Uterus (tissue), 4 donors: Measurements from ENCODE around the gene MRPL42. TPM values are rescaled to one million over a fixed set of nuclear protein-coding genes. Genes with fewer than 3 reads are reported as not detected.
"Not testable (repeated sequence)": the region's sequence is repeated elsewhere in the genome, so short reads cannot be mapped to it uniquely, and the experiment has no call there.

ENCODE experiments used
- DNase-seq, 2 donors: peaks; one replicate each; pipeline ENCODE4 v3.0.0-alpha.2; 2019 to 2020
- H3K27ac ChIP-seq, 2 donors: fragments of 200-600 bp; sonication (generic); 1 replicate in 1 of 2; 2 replicates in 1 of 2; pipeline ENCODE4 v1.5.1; 2016 to 2018
- H3K27me3 ChIP-seq, 2 donors: fragments of 200-600 bp; sonication (generic); one replicate each; pipeline ENCODE4 v1.5.1; 2018 to 2019; ENCODE audit warnings: control low read depth in 1 of 2
- H3K36me3 ChIP-seq, 2 donors: fragments of 200-600 bp; sonication (generic); one replicate each; pipeline ENCODE4 v1.5.1; 2019; ENCODE audit warnings: control low read depth in 1 of 2
- H3K4me1 ChIP-seq, 2 donors: fragments of 200-600 bp; sonication (generic); one replicate each; pipeline ENCODE4 v1.5.1; 2018 to 2019; ENCODE audit warnings: control low read depth in 1 of 2
- H3K4me3 ChIP-seq, 2 donors: fragments of 200-600 bp; sonication (generic); 1 replicate in 1 of 2; 2 replicates in 1 of 2; pipeline ENCODE4 v1.5.1; 2018 to 2019; ENCODE audit warnings: mild to moderate bottlenecking in 1 of 2
- H3K9me3 ChIP-seq, 2 donors: fragments of 200-600 bp; sonication (generic); one replicate each; pipeline ENCODE4 v1.5.1; 2019; ENCODE audit warnings: control low read depth in 1 of 2
- POLR2A ChIP-seq, 2 donors: fragments of 450-650 bp; IDR thresholded peaks; one replicate each; pipeline ENCODE4 v1.6.1; 2016; ENCODE audit warnings: antibody characterized with exemption in 2 of 2, mild to moderate bottlenecking in 1 of 2, moderate library complexity in 1 of 2
- intact Hi-C: fragments of 100-400 bp; cut with DNase I; formaldehyde crosslinking; loops from one replicate; pipeline ENCODE4 v1.15.1; 2023; ENCODE audit warnings: low total_unique reads
- total RNA-seq, 4 donors: library from RNA; depleted of rRNA in 3 of 4; stranded (reverse); fragments of >200 nt in 3 of 4; gene quantifications; one replicate each; pipeline versions ENCODE4 v1.1.0 to v1.2.4, GENCODE V29; 2014 to 2023
- TF ChIP-seq, protein P1 (sequence below), 4 experiments: fragments of 200-600 bp in 2 of 4; fragments of 450-650 bp in 2 of 4; sonication (generic) in 2 of 4; IDR thresholded peaks; one replicate each; pipeline ENCODE4 v1.5.1; 2016 to 2019; ENCODE audit warnings: antibody characterized with exemption in 4 of 4, mild to moderate bottlenecking in 2 of 4, moderate library complexity in 1 of 4
- donor health status: DM: yes; HTN: yes; CAD: no.

MRPL42 gene
- total RNA-seq, 4 donors from 2014 or later = 59.4 to 130 (median 69.8) TPM

- no peaks in the 10 kb centered on the region for H3K27me3 ChIP-seq
- TF ChIP-seq POLR2A (IDR thresholded peaks at IDR 0.05) = no peak
- TF ChIP-seq, protein P1, sequence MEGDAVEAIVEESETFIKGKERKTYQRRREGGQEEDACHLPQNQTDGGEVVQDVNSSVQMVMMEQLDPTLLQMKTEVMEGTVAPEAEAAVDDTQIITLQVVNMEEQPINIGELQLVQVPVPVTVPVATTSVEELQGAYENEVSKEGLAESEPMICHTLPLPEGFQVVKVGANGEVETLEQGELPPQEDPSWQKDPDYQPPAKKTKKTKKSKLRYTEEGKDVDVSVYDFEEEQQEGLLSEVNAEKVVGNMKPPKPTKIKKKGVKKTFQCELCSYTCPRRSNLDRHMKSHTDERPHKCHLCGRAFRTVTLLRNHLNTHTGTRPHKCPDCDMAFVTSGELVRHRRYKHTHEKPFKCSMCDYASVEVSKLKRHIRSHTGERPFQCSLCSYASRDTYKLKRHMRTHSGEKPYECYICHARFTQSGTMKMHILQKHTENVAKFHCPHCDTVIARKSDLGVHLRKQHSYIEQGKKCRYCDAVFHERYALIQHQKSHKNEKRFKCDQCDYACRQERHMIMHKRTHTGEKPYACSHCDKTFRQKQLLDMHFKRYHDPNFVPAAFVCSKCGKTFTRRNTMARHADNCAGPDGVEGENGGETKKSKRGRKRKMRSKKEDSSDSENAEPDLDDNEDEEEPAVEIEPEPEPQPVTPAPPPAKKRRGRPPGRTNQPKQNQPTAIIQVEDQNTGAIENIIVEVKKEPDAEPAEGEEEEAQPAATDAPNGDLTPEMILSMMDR (IDR thresholded peaks at IDR 0.05) = no peak
- no peaks in the 10 kb centered on the region for H3K36me3 ChIP-seq
- H3K27ac ChIP-seq = no peak overlapping the region
- no peak for DNase-seq
- intact Hi-C loops = no loop called here
- H3K4me1 ChIP-seq = no peaks in the 10 kb centered on the region
- no peak overlapping the region for H3K4me3 ChIP-seq
- no peaks in the 10 kb centered on the region for H3K9me3 ChIP-seq
These were observed 81.9 kb downstream of the MRPL42 start for GRCh38 chr12:93549174-93549573.

DNA sequence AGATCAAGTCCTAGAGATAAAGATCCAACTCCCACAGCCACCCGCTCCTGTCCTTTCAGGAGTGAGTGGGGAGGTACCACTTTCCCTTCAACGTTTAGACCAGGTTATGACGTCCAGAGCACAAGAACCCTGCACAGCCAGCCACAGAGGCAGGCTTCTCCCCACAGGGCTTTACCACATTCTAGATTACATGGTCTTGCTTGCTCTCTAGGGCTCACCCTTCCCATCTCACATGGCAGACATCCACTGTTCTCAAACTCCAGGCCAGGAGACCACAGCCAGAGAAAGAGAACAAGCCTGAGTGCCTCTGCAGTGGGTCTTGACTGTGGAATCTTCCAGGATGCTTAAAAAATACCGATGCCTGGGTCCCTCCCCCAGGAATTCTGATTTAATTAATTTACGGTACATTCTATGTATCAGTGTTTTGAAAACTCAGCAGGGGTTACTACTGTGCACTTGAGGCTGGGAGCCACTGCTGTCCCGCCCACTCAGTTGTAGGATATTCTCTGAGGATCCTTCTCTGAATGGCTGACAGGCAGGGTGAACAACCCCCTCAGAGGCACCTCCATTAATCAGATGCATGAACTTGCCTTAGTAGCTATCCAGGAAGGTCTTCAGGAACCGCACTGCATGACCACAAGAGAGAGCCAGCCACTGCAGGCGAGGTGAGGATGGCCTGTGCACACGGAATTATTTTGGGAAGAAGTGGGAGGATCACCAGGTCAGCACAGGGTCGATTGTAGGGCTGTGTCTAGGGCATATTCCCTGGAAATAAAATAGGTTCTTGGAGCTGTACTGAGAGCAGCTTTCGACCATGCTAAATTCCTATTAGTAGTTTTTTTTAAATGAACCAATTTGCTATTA, 83.7 kb downstream of the MRPL42 start:
- no peak overlapping the region for H3K27ac ChIP-seq
- no peaks in the 10 kb centered on the region for H3K9me3 ChIP-seq
- intact Hi-C loops = no loop called here
- TF ChIP-seq, protein P1 (IDR thresholded peaks at IDR 0.05) = no peak
- no peak for TF ChIP-seq POLR2A (IDR thresholded peaks at IDR 0.05)
- H3K27me3 ChIP-seq = no peaks in the 10 kb centered on the region
- DNase-seq = no peak
- H3K4me3 ChIP-seq = no peak overlapping the region
- no peaks in the 10 kb centered on the region for H3K4me1 ChIP-seq
- H3K36me3 ChIP-seq = no peaks in the 10 kb centered on the region

DNA sequence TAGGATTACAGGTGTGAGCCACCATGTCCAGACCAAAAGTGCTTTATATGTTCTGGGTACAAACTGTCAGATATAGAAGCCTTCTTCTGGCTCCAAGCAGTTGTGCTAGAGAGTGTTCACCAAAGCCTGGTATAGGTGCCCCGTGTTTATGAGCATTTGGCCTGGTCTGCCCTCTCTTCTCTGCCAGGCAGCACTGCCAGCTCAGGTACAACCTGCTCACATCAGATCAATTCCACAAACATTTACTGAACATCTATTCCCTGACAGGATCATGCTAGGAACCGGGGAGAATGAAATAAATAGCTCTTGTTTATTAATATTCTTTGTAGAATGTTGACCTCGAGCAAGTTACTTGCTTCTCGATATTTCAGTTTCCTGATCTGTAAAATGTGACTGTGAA, 85.1 kb downstream of the MRPL42 start:
- Histone ChIP-seq H3K27ac (no peak overlapping the region), H3K4me1 (no peaks in the 10 kb centered on the region), H3K36me3 (no peaks in the 10 kb centered on the region), H3K27me3 (no peaks in the 10 kb centered on the region), H3K9me3 (no peaks in the 10 kb centered on the region), H3K4me3 (no peak overlapping the region)
- intact Hi-C loops = no loop called here
- TF ChIP-seq, protein P1 (IDR thresholded peaks at IDR 0.05) = no peak
- TF ChIP-seq POLR2A (IDR thresholded peaks at IDR 0.05) = no peak
- no peak for DNase-seq

- DNase-seq, H3K27me3 ChIP-seq, intact Hi-C loops, H3K9me3 ChIP-seq, H3K27ac ChIP-seq, H3K4me1 ChIP-seq, H3K36me3 ChIP-seq, H3K4me3 ChIP-seq: not testable (repeated sequence)
These were observed 90.6 kb downstream of the MRPL42 start for GRCh38 chr12:93557879-93558278.

DNA sequence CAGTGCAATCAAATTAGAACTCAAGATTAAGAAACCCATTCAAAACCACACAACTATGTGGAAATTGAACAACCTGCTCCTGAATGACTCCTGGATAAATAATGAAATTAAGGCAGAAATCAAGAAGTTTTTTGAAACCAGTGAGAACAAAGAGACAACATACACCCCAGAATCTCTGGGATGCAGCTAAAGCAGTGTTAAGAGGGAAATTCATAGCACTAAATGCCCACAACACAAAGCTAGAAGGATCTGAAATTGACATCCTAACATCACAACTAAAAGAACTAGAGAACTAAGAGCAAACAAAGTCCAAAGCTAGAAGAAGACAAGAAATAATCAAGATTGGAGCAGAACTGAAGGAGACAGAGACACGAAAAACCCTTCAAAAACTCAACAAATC, 91.4 kb downstream of the MRPL42 start:
- H3K9me3 ChIP-seq, DNase-seq, H3K4me1 ChIP-seq, intact Hi-C loops, H3K27ac ChIP-seq, H3K36me3 ChIP-seq, H3K27me3 ChIP-seq, H3K4me3 ChIP-seq: not testable (repeated sequence)

DNA sequence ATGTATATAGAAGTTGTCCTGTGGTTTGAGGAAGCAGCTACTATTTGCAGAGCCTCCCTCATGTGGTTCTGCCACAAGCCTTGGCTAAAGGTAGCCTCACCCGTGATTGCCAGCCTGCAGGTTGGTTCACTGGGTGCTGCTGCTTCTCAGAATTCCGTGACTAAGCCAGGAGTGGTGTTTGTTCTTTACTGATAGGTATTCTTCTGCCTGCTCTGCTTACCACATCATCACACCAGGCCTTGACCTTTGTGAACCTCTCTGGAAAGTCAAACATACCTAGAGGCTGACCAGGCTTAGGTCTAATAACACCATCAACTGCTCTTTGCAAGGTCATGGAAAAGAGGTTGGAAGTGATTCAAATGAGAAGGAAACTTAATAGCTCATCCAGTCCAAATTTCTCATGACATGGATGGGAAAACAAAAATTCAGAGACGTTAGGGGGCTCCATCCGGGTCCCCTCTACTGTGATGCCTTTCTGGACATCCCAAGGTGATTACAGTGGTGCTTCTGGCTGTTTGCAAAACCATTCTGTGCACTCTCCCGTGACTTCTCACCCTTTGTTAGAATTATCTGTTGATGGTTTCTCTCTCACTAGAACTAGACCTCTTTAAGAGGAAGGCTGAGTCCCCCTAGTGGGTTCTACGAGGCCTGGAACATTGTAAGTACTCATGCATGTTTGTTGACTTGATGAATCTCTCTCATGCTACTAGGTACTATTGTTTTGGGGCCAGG, 96.7 kb downstream of the MRPL42 start:
- no peaks in the 10 kb centered on the region for H3K27me3 ChIP-seq
- H3K4me3 ChIP-seq = no peak overlapping the region
- TF ChIP-seq, protein P1 (IDR thresholded peaks at IDR 0.05) = no peak
- TF ChIP-seq POLR2A (IDR thresholded peaks at IDR 0.05) = no peak
- H3K36me3 ChIP-seq = no peaks in the 10 kb centered on the region
- no peak for DNase-seq
- no peaks in the 10 kb centered on the region for H3K4me1 ChIP-seq
- intact Hi-C loops = no loop called here
- H3K9me3 ChIP-seq = no peaks in the 10 kb centered on the region
- H3K27ac ChIP-seq = no peak overlapping the region
